ENCODE results near the gene TCTN2. TPM values are rescaled to one million over a fixed set of nuclear protein-coding genes. Genes with fewer than 3 reads are reported as not detected.

TCTN2 gene
- total RNA-seq, 1 experiment from 2014 or later, result 12.1 TPM

DNA sequence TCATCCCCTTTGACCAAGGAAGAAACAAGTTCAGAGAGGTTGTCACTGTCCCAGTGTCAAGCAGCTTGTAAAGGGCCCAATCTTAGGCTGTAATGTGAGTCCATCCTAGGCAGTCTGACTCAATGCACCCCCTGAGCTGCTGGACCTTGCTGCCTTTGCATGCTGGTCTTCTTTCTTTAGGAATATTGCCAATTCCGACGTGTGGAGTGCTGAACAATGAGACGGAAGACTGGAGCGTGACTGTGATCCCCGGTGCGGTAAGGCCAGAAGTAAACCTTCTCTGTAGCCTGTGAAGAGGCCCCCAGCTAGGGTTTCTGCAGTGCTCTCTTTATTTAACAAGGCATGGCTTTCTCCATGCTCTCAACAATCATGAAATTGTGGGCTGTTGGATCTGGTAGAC, 963 bp downstream of the TCTN2 start:
- H3K9ac ChIP-seq (ENCODE audit: low read length), result no peak overlapping the region
- H2AFZ ChIP-seq (ENCODE audit: low read depth, low read length, poor library complexity, severe bottlenecking), result no peak overlapping the region
- H4K20me1 ChIP-seq (ENCODE audit: insufficient read depth), result no peaks in the 10 kb centered on the region
- TF ChIP-seq, protein P1, sequence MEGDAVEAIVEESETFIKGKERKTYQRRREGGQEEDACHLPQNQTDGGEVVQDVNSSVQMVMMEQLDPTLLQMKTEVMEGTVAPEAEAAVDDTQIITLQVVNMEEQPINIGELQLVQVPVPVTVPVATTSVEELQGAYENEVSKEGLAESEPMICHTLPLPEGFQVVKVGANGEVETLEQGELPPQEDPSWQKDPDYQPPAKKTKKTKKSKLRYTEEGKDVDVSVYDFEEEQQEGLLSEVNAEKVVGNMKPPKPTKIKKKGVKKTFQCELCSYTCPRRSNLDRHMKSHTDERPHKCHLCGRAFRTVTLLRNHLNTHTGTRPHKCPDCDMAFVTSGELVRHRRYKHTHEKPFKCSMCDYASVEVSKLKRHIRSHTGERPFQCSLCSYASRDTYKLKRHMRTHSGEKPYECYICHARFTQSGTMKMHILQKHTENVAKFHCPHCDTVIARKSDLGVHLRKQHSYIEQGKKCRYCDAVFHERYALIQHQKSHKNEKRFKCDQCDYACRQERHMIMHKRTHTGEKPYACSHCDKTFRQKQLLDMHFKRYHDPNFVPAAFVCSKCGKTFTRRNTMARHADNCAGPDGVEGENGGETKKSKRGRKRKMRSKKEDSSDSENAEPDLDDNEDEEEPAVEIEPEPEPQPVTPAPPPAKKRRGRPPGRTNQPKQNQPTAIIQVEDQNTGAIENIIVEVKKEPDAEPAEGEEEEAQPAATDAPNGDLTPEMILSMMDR (IDR thresholded peaks at IDR 0.05 in 2 of 3, conservative IDR thresholded peaks at IDR 0.05 in 1 of 3; ENCODE audit: borderline replicate concordance in 1 of 3, insufficient read depth in 1 of 3, low read depth in 2 of 3, low read length in 2 of 3), result no peak
- no peak for TF ChIP-seq POLR2A (IDR thresholded peaks at IDR 0.05; ENCODE audit: borderline replicate concordance, extremely low read depth, insufficient read depth, insufficient read length)
- TF ChIP-seq SP1 (IDR thresholded peaks at IDR 0.05; ENCODE audit: low read depth), result no peak
- no peak for TF ChIP-seq POLR2AphosphoS5 (IDR thresholded peaks at IDR 0.05; ENCODE audit: low read depth, low read length)
- TF ChIP-seq, protein P2, sequence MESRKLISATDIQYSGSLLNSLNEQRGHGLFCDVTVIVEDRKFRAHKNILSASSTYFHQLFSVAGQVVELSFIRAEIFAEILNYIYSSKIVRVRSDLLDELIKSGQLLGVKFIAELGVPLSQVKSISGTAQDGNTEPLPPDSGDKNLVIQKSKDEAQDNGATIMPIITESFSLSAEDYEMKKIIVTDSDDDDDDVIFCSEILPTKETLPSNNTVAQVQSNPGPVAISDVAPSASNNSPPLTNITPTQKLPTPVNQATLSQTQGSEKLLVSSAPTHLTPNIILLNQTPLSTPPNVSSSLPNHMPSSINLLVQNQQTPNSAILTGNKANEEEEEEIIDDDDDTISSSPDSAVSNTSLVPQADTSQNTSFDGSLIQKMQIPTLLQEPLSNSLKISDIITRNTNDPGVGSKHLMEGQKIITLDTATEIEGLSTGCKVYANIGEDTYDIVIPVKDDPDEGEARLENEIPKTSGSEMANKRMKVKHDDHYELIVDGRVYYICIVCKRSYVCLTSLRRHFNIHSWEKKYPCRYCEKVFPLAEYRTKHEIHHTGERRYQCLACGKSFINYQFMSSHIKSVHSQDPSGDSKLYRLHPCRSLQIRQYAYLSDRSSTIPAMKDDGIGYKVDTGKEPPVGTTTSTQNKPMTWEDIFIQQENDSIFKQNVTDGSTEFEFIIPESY (IDR thresholded peaks at IDR 0.05; ENCODE audit: extremely low read depth, insufficient replicate concordance, low read length), result no peak
- TF ChIP-seq EZH2phosphoT487 (IDR thresholded peaks at IDR 0.05; ENCODE audit: borderline replicate concordance), result no peak
- ChIA-PET RAD21 (ENCODE audit: low non-redundant PET in 1 of 2, low total read pairs in 2 of 2, uncharacterized antibody in 2 of 2, unreplicated experiment in 2 of 2) (no interaction called here), CTCF (interaction anchor here (1.0 kb wide), 1 partner anchor 11 kb away, joined by 3 read pairs; no protein-coding TSS in a partner anchor), POLR2A (no interaction called here)
- BruUV-seq (replicated peaks), result no TSS peak
- ATAC-seq, result no peak
- no peaks in the 10 kb centered on the region for H3K9me2 ChIP-seq (ENCODE audit: insufficient read depth)
- intact Hi-C loops (cut with micrococcal nuclease), result no loop called here
- no peak for DNase-seq (ENCODE audit: low read depth, low spot score)
- H3K27me3 ChIP-seq (ENCODE audit: insufficient read depth, low read length), result no peaks in the 10 kb centered on the region
- H3K4me2 ChIP-seq (ENCODE audit: low read length), result peak overlapping the region; percentile 90
- peak overlapping the region; percentile 73 to 83 for H3K4me3 ChIP-seq (replicated peaks in 1 of 2; ENCODE audit: low read depth in 1 of 2, low read length in 2 of 2)
- H3K79me2 ChIP-seq (ENCODE audit: insufficient read depth, low read length), result no peaks in the 10 kb centered on the region
- H3K9me3 ChIP-seq (ENCODE audit: control insufficient read depth in 1 of 2, insufficient read depth in 1 of 2, low read depth in 1 of 2, low read length in 2 of 2), result no peaks in the 10 kb centered on the region
- H3K4me1 ChIP-seq (ENCODE audit: control insufficient read depth in 1 of 2, insufficient read depth in 2 of 2, low read length in 2 of 2), result peaks cover 9 to 10% of the 10 kb centered on the region in 2 experiments
- H3K36me3 ChIP-seq (ENCODE audit: control insufficient read depth in 1 of 2, insufficient read depth in 2 of 2, low read length in 2 of 2), result peaks cover 0 to 3% of the 10 kb centered on the region in 2 experiments; a peak in 1 of 4 replicates
- no peak overlapping the region for H3K27ac ChIP-seq (ENCODE audit: low read depth, low read length)

All from HCT116 (cell line).